A673 (cell line): ENCODE data around the gene HOXD9.

Experiments used
- CTCF ChIP-seq: fragments of 300-800, 200-600 bp; sonication (generic); conservative IDR thresholded peaks from 2 replicates; pipeline ENCODE4 v1.5.1; 2017; ENCODE audit warnings: low read depth, mild to moderate bottlenecking, antibody characterized with exemption, low read length, moderate library complexity, mixed read lengths
- EZH2 ChIP-seq: fragments of 200-600 bp; sonication (generic); IDR thresholded peaks from 2 replicates; pipeline ENCODE4 v1.6.1; 2017; ENCODE audit warnings: borderline replicate concordance, low read depth, mild to moderate bottlenecking, mixed read lengths, antibody characterized with exemption, low read length; ENCODE audit not compliant: poor library complexity, severe bottlenecking

GRCh38 chr2:176155356-176156044 is 33.0 kb downstream of the HOXD9 start:
- TF ChIP-seq CTCF, result no peak
- TF ChIP-seq EZH2, result no peak
